Mesenteric fat pad (tissue), 1 donor: ENCODE results near the gene HTT-AS. TPM values are rescaled to one million over a fixed set of nuclear protein-coding genes. Genes with fewer than 3 reads are reported as not detected.

Experiments
- DNase-seq: peaks from one replicate; pipeline ENCODE4 v3.0.0-alpha.2; 2020; ENCODE audit warnings: low spot score
- total RNA-seq: library from RNA; stranded (reverse); fragmentation: NEBNext Ultra II Directional; extraction: Animal tissue kit (Norgen Biotek cat#: 25700); gene quantifications from one replicate; pipeline ENCODE4 v1.2.1, GENCODE V29; 2021
- donor health status: DM: yes; HTN: yes; CAD: no.

Gene HTT-AS
- total RNA-seq, 1 donor from 2014 or later, result not detected

DNA sequence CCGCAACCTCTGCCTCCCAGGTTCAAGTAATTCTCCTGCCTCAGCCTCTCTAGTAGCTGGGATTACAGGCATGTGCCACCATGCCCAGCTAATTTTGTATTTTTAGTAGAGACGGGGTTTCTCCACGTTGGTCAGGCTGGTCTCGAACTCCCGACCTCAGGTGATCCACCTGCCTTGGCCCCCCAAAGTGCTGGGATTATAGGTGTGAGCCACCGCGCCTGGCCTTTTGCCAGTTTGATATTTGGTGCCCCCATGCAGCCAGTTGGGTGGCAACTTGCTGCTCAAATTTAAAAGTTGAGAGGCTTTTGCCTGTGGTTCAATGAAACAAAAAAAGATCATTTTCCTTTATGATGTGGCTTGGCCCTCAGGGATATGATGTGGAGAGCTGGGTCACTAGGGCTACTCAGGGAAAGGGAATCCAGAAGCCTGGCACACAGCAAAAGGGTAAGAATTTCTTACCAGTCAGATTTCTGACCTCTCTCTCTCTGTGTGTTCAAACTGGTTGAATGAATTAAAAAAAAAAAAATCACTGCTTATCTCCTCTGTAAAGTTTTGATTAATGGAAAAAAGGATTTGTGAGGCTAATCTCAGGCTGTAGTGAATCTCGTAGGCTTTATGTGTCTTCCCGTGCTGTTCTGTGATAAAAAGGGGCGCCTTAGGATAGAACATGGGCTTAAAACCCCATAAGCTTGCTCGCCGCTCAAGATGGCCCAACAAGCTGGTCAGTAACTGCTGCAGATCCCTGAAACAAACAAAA is 23.0 kb downstream of the HTT-AS start:
- DNase-seq, result peak; percentile 51

DNA sequence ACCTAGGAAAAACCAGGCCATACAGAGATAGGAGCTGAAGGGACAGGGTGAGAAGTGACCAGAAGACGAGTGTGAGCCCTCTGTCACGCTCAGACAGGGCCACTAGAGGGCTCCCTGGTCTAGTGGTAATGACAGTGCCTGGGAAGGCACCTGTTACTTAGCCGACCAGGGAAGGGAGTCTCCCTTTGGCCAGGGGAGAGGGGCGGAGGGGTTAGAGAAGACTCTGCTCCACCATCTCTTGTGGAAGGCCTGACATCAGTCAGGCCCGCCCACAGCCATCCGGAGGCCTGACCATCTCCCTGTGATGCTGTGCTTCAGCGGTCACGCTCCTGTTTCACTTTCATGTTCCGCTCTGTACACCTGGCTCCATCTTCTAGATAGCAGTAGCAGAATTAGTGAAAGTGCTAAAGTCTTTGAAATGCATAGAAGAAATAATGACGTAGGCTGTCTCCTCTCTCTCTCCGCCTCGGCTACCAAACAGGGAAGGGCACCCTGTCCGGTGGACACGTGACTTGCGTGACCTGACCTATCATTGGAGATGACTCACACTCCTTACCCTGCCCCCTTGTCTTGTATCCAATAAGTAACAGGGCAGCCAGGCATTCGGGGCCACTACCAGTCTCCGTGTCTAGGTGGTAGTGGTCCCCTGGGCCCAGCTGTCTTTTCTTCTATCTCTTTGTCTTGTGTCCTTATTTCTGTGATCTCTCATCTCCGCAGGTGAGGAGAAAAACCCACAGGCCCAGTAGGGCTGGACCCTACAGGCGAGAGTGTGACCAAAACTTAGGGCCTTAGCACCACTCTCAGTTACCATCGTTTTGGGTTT is 26.7 kb downstream of the HTT-AS start:
- peak; percentile 67 for DNase-seq

DNA sequence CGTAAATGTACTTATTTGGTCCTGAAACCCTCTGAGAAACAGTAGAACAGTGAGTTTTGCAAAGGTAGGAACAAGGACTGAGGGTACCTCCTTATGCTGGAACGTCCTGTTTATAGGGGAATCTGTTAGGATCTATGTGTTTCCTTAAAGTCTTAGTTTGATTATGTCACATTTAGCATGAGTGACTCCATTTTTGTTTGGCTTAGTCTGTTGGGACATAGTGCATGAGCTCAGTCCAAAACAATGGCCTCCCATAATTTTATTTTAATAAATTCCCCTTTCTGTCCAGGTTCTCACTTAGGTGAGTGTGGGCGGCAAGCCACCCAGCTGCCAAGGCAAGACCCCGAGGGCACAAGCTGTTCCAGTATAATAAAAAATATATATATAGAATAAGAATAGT is 27.7 kb downstream of the HTT-AS start:
- no peak for DNase-seq

DNA sequence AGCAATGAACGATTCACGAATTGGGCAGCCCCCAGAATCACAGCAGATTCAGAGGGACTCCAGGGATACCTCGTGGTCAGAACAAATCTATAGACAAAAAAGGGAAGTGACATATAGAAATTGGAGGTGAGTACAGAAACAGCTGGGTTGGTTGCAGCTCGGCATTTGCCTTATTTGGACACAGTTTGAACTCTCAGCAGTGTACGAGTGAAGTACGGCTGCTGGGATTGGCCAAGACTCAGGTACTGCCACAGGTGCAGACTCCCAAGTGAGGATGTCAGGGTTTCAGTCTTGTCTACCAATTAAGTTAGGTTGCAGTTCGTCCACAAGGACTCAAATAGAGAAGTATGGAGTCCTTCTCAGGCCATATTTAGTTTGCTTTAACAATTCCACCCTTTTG is 28.2 kb downstream of the HTT-AS start:
- DNase-seq, result no peak

DNA sequence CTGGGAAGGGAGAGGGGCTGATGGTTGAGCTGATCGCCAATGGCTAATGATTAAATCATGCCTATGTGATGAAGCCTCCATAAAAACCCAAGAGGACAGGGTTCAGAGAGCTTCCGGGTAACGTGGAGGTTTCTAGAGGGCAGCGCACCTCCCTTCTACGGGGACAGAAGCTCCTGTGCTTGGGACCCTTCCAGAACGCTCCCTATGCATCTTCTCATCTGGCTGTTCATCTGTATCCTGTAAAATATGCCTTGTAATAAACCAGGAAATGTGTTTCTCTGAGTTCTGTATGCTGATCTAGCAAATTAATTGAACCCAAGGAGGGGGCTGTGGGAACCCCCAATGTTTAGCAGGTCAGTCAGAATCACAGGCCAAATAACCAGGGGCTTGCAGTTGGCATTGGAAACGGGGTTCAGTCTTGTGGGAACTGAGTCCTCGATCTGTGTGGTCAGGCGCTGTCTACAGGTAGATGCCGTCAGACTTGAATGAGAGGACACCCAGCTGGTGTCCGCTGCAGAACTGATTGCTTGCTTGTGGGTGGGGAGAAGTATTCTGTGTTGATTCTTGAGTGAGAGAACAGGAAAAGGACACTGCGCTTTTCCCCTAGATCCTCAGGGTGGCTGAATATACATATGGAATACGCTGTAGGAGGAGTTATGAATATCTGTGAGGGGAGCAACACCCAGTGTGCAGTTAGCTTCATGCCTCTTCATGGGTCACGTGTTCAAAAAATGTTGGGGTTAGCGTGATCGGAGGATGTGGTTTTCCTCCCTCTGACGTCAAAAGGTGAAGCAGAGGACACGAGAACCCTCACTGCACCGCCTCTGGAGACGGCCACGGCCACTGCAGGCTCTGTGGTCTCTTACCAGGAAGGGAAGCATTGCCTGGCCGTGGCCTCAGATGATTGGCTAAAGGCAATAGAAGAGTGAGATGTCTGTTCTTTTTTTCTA is 29.2 kb downstream of the HTT-AS start:
- peak; percentile 89 for DNase-seq

DNA sequence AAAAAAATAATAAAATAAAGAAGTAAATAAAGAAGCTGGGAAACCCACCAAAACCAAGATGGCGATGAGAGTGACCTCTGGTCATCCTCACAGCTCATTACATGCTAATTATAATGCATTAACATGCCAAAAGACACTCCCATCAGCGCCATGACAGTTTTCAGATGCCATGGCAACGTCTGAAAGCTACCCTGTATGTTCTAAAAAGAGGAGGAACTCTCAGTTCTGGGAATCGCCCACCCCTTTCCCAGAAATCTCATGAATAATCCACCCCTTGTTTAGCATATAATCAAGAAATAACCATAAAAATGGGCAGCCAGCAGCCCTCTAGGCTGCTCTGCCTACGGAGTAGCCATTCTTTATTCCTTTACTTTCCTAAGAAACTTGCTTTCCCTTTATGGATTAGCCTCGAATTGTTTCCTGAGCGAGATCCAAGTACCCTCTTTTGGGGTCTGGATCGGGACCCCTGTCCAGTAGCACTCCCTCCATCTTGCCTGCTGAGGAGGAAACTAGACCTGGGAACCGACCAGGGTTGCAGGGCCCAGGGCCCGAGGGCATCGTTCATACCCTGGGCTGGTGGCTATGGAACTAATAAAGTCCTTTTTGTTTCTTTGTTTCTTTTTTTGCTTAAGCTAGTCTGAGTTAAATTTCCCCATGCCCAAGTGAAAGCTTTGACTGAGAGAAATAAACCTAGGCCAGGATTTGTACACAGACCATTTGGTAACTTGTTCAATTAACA is 30.9 kb downstream of the HTT-AS start:
- peak; percentile 75 for DNase-seq

DNA sequence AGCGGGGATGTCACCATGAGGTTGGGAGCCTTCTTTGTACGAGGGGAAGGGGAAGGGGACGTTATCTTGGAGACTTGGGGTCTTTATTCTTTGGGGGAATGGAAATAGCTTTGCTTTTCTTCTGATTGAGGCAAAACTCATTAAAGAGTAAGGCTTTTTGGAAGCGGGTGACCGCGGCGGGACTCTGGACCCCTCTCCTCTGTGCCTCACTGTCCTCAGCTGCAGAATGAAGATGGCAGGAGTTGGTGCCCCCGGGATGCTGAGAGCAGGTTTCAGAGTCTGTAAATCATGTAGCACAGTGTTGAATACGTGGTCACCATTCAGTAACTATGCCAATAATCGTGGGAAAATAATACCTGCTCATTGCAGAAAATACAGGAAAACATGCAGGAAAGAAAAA is 32.1 kb downstream of the HTT-AS start:
- no peak for DNase-seq

DNA sequence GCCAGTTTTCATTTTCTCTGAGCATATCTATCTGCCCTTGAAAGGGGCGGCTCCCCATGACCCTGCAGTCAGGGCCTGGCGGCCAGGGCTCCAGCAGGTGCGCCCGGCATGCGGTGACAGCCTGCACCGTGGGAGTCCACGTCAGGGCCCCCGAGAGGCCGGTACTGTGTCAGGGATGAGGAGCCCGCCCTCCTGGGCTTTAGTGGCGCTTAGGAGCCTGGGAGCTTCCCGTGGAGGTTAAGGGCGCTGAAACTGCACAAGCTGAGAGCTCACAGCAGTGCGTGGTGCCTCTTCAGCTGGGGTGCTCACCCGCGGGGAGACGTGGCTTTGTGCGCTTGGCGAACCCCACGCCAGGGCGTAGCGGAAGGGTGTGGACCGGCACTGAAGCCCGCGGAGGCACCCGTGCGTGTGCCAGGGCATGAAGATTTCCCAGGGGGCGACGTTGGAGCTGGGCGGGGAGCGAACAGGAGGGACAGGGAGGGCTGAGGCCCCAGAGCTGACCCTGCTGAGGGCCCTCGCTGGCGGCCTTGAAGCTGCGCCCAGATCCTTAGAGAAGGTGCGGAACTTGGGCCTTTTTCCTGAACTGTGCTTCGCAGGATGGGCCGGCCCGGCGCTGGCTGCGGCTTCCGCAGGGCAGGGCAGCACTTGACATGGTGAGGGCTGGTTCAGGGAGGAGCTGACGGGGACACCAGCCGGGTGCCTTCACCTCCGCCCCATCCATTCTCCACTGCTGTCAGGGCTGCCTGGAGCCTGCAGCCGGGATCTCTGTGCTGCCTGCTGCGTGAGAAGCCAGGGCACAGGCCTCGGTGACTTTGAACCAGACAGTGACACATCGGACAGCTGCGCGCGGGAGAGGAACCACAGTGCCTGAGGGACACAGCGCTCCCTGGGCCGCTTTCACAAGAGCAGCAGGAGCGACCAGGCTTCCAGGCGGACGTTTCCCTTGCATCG is 32.9 kb downstream of the HTT-AS start:
- DNase-seq, result peak; percentile 92

DNA sequence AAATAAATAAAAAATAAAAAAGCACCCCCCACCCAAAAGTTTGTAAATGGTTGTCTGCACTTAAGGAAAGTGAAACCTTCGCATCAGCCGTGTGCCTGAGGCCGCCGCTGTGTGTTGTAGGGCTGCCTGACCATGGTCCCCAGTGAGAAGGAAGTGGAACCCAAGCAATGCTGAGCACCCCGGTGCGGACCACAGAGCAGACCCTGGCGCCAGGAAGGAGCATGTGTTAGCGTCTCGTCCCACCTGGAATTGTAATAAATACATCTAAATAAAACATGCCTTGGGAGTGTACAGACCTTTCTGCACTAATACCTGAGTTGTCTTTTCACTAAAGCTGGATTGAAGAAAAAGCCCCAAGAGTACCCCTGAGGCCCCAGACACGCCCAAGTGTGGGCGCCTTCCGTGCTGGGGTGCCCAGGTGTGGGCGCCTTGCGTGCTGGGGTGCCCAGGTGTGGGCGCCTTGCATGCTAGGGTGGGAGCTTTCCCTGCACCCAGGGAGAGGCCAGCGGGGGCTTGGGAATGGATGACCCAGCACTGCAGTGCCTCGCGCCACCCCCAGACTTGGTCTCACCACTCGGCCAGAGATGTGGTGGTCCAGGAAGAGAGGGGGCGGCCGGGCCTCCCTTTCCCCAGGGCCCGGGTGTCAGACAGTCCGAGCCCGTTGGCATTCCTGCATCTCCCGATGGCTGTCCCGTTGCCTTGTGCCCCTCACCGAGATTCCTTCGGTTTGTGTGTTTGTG is 33.7 kb downstream of the HTT-AS start:
- DNase-seq, result peak; percentile 89

DNA sequence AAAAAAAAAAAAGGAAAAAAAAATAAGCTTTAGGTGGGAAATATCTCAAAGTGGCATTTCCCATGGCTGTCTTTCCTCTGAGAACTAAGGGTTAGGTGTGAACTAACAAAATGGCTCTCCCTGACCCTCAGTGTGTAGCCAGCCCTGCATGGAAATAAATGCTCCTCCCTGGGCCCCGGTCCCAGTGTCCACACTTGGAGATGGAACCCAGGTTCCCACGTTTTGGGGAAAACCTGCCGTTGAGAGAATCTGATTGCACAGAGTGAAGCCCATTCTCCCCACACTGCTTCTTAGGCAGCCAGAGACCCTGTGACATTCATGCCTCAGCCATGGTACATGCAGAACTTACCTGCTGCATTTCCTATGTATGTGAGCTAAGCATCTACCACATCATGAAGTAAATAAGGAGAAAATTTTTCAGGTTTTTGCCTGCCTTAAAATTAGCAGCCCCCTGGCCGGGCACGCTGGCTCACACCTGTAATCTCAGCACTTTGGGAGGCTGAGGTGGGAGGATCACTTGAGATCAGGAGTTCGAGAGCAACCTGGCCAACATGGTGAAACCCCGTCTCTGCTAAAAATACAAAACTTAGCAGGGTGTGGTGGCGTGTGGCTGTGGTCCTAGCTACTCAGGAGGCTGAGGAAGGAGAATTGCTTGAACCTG is 34.5 kb downstream of the HTT-AS start:
- peak; percentile 30 for DNase-seq

DNA sequence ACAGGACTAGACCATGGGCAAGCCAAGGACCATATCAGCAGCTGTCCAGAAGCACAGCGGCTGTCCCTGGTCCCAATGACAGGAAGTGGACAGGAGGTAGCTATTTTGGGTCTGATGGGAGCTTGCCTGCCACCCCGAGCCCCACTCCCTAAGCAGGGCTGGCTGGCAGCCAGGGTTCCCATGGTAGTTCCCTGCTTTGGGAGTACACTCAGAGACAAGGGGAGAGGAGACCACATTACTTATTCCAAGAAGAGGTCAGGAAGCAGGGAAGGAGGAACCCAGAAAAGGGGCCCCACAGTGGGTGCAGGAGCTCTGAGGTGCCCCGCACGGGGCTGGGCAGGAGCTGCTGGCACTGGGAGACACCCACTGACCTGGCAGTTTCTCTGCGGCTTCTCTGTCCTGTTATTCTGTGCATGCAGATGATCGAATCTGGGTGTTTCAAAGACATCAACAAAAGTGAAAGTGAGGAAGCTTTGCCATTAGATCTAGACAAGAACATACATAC is 36.3 kb downstream of the HTT-AS start:
- DNase-seq, result peak; percentile 88

DNA sequence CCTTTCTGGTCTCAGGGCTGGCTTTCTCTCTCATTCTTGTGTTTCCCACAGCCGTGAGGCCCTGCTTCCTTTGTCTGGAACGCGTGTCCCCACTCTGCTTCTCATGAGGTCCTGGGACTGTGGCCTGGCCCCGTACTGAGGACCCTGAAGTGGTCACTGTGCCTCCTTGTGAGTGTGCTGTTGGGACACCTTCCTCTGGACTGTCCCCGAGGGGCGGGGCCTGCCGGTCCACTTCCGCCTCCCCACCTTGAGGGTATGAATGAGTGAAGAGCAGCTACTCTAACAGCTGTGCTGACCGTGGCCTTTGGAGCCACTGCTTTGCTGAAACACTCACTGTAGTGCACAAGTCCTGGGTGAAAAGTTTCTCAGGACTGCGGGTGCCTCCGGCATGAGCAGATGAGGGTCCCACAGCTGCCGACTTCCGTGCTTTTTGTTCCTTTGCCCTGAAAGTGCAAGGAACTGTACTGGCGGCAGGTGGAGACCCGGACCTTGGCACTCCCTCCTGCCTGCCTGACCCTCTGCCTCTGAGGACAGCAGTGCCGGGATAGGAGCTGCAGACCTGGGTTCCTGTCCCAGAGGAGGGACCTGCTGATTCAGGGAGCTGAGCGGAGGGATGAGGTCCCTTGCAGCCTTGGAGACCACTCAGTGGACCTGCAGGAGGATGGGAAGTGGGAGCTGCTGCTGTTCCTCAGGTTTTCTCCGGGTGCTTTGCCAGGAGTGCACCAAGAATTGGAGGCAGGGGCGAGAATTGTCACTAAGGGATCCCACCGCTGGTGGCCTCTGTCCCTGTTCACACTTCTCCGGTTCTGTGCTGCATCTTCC is 38.0 kb downstream of the HTT-AS start:
- peak; percentile 75 for DNase-seq

DNA sequence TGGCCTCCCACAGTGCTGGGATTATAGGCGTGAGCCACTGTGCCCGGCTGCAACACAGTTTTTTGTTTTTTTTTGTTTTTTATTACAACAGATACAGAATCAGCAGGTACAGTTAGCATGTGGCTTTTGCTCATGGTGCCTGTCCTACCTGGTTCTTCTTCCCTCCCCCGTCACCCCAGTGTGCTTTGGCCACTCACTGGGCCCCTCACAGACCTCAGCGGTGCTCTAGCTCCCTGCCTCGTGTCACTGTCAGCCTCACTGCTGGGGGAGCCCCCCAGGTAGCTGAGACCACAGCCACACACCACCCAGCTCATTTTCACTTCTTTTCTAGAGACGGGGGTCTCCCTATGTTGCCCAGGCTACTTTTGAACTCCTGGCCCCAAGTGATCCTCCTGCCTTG is 38.7 kb downstream of the HTT-AS start:
- DNase-seq, result peak; percentile 41

DNA sequence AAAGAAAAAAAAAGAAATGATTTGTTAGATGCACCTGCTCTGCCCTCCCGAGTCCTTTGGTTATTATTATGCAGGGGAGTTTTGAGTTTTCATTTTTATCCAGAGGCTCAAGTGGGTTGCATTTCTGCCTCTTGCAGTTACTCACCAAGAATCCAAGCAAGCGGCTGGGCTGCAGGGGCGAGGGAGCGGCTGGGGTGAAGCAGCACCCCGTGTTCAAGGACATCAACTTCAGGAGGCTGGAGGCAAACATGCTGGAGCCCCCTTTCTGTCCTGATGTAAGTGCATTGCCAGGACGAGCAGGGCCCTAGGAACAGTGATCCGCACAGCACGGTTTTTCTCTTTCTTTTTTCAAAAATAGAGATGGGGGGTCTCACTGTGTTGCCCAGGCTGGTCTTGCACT is 39.1 kb downstream of the HTT-AS start:
- DNase-seq, result peak; percentile 24

DNA sequence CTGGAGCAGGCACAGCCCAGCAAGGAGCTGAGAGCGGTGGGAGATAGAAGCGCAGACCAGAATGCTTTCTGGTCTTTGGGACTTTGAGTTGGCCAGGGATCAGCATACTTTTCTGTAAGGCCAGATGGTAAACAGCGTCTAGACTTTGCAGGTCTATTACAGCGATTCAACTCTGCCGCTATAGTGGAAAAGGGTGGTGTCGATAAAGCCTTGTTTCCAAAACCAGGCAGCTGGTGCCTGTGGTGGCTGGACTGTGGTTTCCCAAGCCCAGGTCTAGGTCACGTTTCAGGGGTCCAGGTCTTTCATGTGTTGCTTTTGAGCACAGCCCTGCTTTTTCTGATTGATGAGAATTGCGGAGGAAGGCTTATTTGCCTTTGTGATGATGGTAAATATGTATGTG is 40.1 kb downstream of the HTT-AS start:
- DNase-seq, result no peak

DNA sequence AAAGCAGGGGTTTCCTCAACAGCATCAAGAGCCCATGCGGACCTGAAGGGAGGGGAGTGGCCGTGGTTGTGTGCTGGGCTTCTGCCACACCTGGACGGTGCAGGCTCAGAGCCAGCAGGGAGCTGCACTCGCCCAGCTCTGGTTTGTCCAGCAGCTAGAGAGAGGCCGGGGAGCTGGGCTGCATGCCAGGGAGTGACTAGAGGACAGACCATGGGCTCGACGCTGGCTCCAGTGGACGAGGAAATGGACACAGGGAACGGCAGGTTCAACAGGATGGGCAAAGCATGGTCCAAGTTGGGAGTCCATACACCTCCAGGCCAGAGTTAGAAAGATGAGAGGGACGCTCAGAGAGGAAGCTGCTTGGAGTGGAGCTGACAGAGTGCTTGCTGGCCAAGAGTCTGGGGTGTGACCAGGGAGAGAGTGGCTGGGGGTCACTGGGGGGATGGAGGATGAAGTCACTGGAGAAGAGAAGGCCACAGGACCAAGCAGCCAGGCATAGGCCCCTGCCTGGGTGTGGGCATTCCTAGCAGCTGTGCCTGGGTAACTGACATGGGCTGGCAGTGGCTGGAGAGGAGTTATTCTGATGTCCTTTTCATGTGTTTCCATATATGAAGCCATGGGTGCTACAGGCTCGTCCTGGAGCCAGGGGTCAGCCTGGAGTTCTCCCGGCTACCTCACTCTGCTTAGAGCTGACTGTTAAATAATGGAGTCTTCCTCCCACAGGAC is 42.8 kb downstream of the HTT-AS start:
- DNase-seq, result peak; percentile 51
